Esophagus (tissue), 2 donors: ENCODE data around the gene USH1C. TPM values are rescaled to one million over a fixed set of nuclear protein-coding genes. Genes with fewer than 3 reads are reported as not detected.

Source experiments
- H3K27ac ChIP-seq, 2 donors: one replicate each; pipeline ENCODE4 v1.5.1; 2013; ENCODE audit warnings: low read depth in 2 of 2, mild to moderate bottlenecking in 2 of 2, inconsistent platforms in 1 of 2, low read length in 1 of 2, moderate library complexity in 1 of 2
- H3K27me3 ChIP-seq, 2 donors: one replicate each; pipeline ENCODE4 v1.6.1; 2013; ENCODE audit warnings: low read length in 2 of 2, control low read depth in 1 of 2, mild to moderate bottlenecking in 1 of 2; ENCODE audit not compliant: insufficient read depth in 2 of 2, control insufficient read depth in 1 of 2
- H3K36me3 ChIP-seq, 2 donors: one replicate each; pipeline ENCODE4 v1.6.1; 2013; ENCODE audit warnings: low read length in 1 of 2; ENCODE audit not compliant: control insufficient read depth in 2 of 2, insufficient read depth in 2 of 2
- H3K4me1 ChIP-seq, 2 donors: one replicate each; pipeline ENCODE4 v1.6.1; 2013; ENCODE audit warnings: low read length in 1 of 2; ENCODE audit not compliant: control insufficient read depth in 2 of 2, insufficient read depth in 2 of 2
- H3K4me3 ChIP-seq, 2 donors: one replicate each; pipeline ENCODE4 v1.5.1; 2013; ENCODE audit warnings: low read length in 2 of 2, mild to moderate bottlenecking in 2 of 2, low read depth in 1 of 2, moderate library complexity in 1 of 2
- H3K9me3 ChIP-seq, 2 donors: one replicate each; pipeline ENCODE4 v1.6.1; 2013; ENCODE audit warnings: mild to moderate bottlenecking in 2 of 2, low read depth in 1 of 2, low read length in 1 of 2, moderate library complexity in 1 of 2; ENCODE audit not compliant: control insufficient read depth in 2 of 2, insufficient read depth in 1 of 2
- WGBS, 2 donors: extraction: QIAGEN DNeasy Blood & Tissue Kit; methylation state at CpG; one replicate each; pipeline ENCODE4 v1.1.7; 2013; 5-methylcytosine and 5-hydroxymethylcytosine counted together
- polyA plus RNA-seq, 2 donors: library from polyadenylated mRNA; stranded (reverse); fragments of 200-250 nt; gene quantifications; one replicate each; pipeline ENCODE4 v1.2.3, GENCODE V29; 2013
- donor health status: healthy with polysubstance abuse.
- donor health status: Bipolar disorder and iron deficiency.

Gene USH1C
- under 1 TPM; 0.08 TPM for polyA plus RNA-seq

- no peak within 1 kb of the TSS for H3K4me3 ChIP-seq
- WGBS, 2 donors, result 5 to 12% methylated on average over 24 to 32 of the region's 32 CpGs
- H3K9me3 ChIP-seq, result peaks cover 0 to 2% of the 10 kb centered on the region in 2 donors
- H3K4me1 ChIP-seq, result peaks cover 0 to 5% of the 10 kb centered on the region in 2 donors
- no peaks in the 10 kb centered on the region for H3K36me3 ChIP-seq
- H3K27ac ChIP-seq, result no peak within 1 kb of the TSS
- H3K27me3 ChIP-seq, result peaks cover 0 to 3% of the 10 kb centered on the region in 2 donors
Measured at GRCh38 chr11:17544181-17544622, at the start of gene USH1C. TSS of gene USH1C (minus strand) at chr11:17544416. CDS start at chr11:17544307, 109 bp downstream.

- 71 to 77% methylated on average over 9 of the region's 9 CpGs for WGBS, 2 donors
- Histone ChIP-seq H3K27me3 (peaks cover 0 to 2% of the 10 kb centered on the region in 2 donors), H3K27ac (no peak overlapping the region), H3K4me1 (peaks cover 0 to 8% of the 10 kb centered on the region in 2 donors), H3K36me3 (no peaks in the 10 kb centered on the region), H3K9me3 (peaks cover 0 to 3% of the 10 kb centered on the region in 2 donors), H3K4me3 (no peak overlapping the region)
Measured at GRCh38 chr11:17593466-17594245, 49.4 kb upstream of the USH1C start.

- no peak overlapping the region for H3K27ac ChIP-seq
- H3K4me1 ChIP-seq, result peaks cover 0 to 10% of the 10 kb centered on the region in 2 donors
- peaks cover 0 to 3% of the 10 kb centered on the region in 2 donors for H3K9me3 ChIP-seq
- WGBS, 2 donors, result 55 to 69% methylated on average over 11 of the region's 11 CpGs
- no peak overlapping the region for H3K4me3 ChIP-seq
- peaks cover 0 to 2% of the 10 kb centered on the region in 2 donors for H3K27me3 ChIP-seq
- H3K36me3 ChIP-seq, result no peaks in the 10 kb centered on the region
Measured at GRCh38 chr11:17591293-17591692, 47.1 kb upstream of the USH1C start.

- 90% methylated on average over 7 of the region's 7 CpGs for WGBS, 2 donors
- no peaks in the 10 kb centered on the region for H3K36me3 ChIP-seq
- H3K4me1 ChIP-seq, result peaks cover 0 to 10% of the 10 kb centered on the region in 2 donors
- H3K9me3 ChIP-seq, result peaks cover 0 to 2% of the 10 kb centered on the region in 2 donors
- H3K4me3 ChIP-seq, result no peak overlapping the region
- peaks cover 0 to 2% of the 10 kb centered on the region in 2 donors for H3K27me3 ChIP-seq
- H3K27ac ChIP-seq, result no peak overlapping the region
Measured at GRCh38 chr11:17590463-17590862, 46.2 kb upstream of the USH1C start.

- Histone ChIP-seq H3K9me3 (no peaks in the 10 kb centered on the region), H3K36me3 (no peaks in the 10 kb centered on the region), H3K4me3 (no peak overlapping the region), H3K27me3 (peaks cover 0 to 2% of the 10 kb centered on the region in 2 donors), H3K4me1 (peaks cover 0 to 10% of the 10 kb centered on the region in 2 donors), H3K27ac (no peak overlapping the region)
- WGBS, 2 donors, result 69 to 79% methylated on average over 4 of the region's 4 CpGs
Measured at GRCh38 chr11:17588721-17589120, 44.5 kb upstream of the USH1C start.

- no peak overlapping the region for H3K27ac ChIP-seq
- WGBS, 2 donors, result 63 to 77% methylated on average over 8 of the region's 8 CpGs
- H3K4me3 ChIP-seq, result no peak overlapping the region
- no peaks in the 10 kb centered on the region for H3K36me3 ChIP-seq
- peaks cover 0 to 10% of the 10 kb centered on the region in 2 donors for H3K4me1 ChIP-seq
- no peaks in the 10 kb centered on the region for H3K9me3 ChIP-seq
- peaks cover 0 to 2% of the 10 kb centered on the region in 2 donors for H3K27me3 ChIP-seq
Measured at GRCh38 chr11:17588166-17588565, 44.0 kb upstream of the USH1C start.

- Histone ChIP-seq H3K4me1 (peaks cover 0 to 5% of the 10 kb centered on the region in 2 donors), H3K27ac (no peak overlapping the region), H3K9me3 (no peaks in the 10 kb centered on the region), H3K4me3 (no peak overlapping the region), H3K27me3 (peaks cover 0 to 2% of the 10 kb centered on the region in 2 donors), H3K36me3 (no peaks in the 10 kb centered on the region)
- 74 to 82% methylated on average over 6 of the region's 6 CpGs for WGBS, 2 donors
Measured at GRCh38 chr11:17585911-17586695, 41.9 kb upstream of the USH1C start.

DNA sequence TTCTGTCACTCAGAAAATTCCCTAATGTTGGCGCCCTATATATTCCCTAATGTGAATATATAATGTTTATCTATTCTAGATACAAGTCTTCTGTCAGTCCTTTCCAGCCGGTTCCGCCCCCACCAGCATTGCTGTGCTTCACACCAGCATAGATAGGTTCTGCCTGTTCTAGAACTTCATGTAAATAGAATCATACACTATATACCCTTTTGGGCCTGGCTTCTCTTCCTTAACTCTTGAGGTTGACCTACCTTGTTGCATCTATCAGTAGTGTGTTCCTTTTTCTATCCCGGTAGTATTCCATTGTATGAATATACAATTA lies 37.5 kb upstream of the USH1C start:
- whole genome bisulfite sequencing, 2 donors, result 96 to 97% methylated on average over 4 of the region's 4 CpGs
- Histone ChIP-seq H3K4me1 (no peaks in the 10 kb centered on the region), H3K36me3 (no peaks in the 10 kb centered on the region), H3K27me3 (no peaks in the 10 kb centered on the region), H3K27ac (no peak overlapping the region), H3K4me3 (no peak overlapping the region), H3K9me3 (no peaks in the 10 kb centered on the region)

- H3K27ac ChIP-seq, result no peak overlapping the region
- no peak overlapping the region for H3K4me3 ChIP-seq
- H3K36me3 ChIP-seq, result no peaks in the 10 kb centered on the region
- H3K9me3 ChIP-seq, result no peaks in the 10 kb centered on the region
- no peaks in the 10 kb centered on the region for H3K4me1 ChIP-seq
- no peaks in the 10 kb centered on the region for H3K27me3 ChIP-seq
- WGBS, 2 donors, result 63 to 69% methylated on average over 6 of the region's 6 CpGs
Measured at GRCh38 chr11:17581036-17581731, 37.0 kb upstream of the USH1C start.
